GM12872 (cell line): ENCODE results near the gene NPLOC4.

Source experiments
- CTCF ChIP-seq: IDR thresholded peaks from 3 replicates; pipeline ENCODE4 v1.5.1; 2011; ENCODE audit warnings: low read depth, mild to moderate bottlenecking, low read length, moderate library complexity; ENCODE audit not compliant: insufficient read depth

The NPLOC4 gene

GRCh38 chr17:81509207-81509971 is 127.5 kb downstream of the NPLOC4 start:
- TF ChIP-seq CTCF, result no peak

- TF ChIP-seq CTCF, result no peak
Measured at GRCh38 chr17:81508639-81509206, 128.2 kb downstream of the NPLOC4 start.
